SK-N-SH (cell line): Measurements from ENCODE around the gene ARID1A. TPM values are rescaled to one million over a fixed set of nuclear protein-coding genes. Genes with fewer than 3 reads are reported as not detected.

Experiments used
- CTCF ChIA-PET: fragments of 300-600, 350-600 bp; formaldehyde crosslinking; extraction: SDS; loops from one replicate; lab custom pipeline; 2021; lab: Yijun Ruan, JAX
- POLR2A ChIA-PET: fragments of 350-600 bp; sonication (Branson Sonifier 250); formaldehyde crosslinking; extraction: SDS; loops from one replicate; lab custom pipeline; 2020; ENCODE audit warnings: antibody characterized with exemption, inconsistent platforms; lab: Yijun Ruan, JAX
- DNase-seq: peaks from one replicate; pipeline ENCODE4 v3.0.0; 2012
- H2AFZ ChIP-seq: fragments of 200-600 bp; sonication (generic); 2 replicates; pipeline ENCODE4 v1.8.1; 2016; ENCODE audit warnings: antibody characterized with exemption, mild to moderate bottlenecking, low read depth
- H3F3A ChIP-seq: fragments of 200-600 bp; sonication (generic); replicated peaks from 2 replicates; pipeline ENCODE3; 2016; ENCODE audit warnings: antibody characterized with exemption, mild to moderate bottlenecking; ENCODE audit not compliant: insufficient read depth
- H3K27ac ChIP-seq, 2 experiments: fragments of 200-500 bp in 1 of 2; fragments of 200-600 bp in 1 of 2; sonication (Bioruptor generic) in 1 of 2; sonication (generic), shearing (Covaris generic) in 1 of 2; 2 replicates each; pipeline versions ENCODE4 v1.5.1 to v1.6.1; 2014 to 2016; ENCODE audit warnings: low read depth in 2 of 2, inconsistent platforms in 1 of 2, low read length in 1 of 2, mild to moderate bottlenecking in 1 of 2, mixed read lengths in 1 of 2
- H3K27me3 ChIP-seq: fragments of 200-600 bp; sonication (generic), shearing (Covaris generic); 2 replicates; pipeline ENCODE4 v1.6.1; 2016; ENCODE audit warnings: mixed run types; ENCODE audit not compliant: insufficient read depth
- H3K36me3 ChIP-seq, 2 experiments: fragments of 200-500 bp in 1 of 2; fragments of 200-600 bp in 1 of 2; sonication (Bioruptor generic) in 1 of 2; sonication (generic) in 1 of 2; replicated peaks in 1 of 2; 2 replicates each; pipeline versions ENCODE3 to v1.5.1; 2014 to 2016; ENCODE audit warnings: low read length in 1 of 2, mild to moderate bottlenecking in 1 of 2; ENCODE audit not compliant: insufficient read depth in 2 of 2, control insufficient read depth in 1 of 2
- H3K4me1 ChIP-seq, 2 experiments: fragments of 200-500 bp in 1 of 2; fragments of 200-600 bp in 1 of 2; sonication (Bioruptor generic) in 1 of 2; sonication (generic), shearing (Covaris generic) in 1 of 2; 2 replicates each; pipeline versions ENCODE4 v1.5.1 to v1.6.1; 2014 to 2016; ENCODE audit warnings: low read depth in 1 of 2, low read length in 1 of 2, mixed run types in 1 of 2; ENCODE audit not compliant: insufficient read depth in 2 of 2, control insufficient read depth in 1 of 2
- H3K4me2 ChIP-seq: fragments of 200-600 bp; sonication (generic), shearing (Covaris generic); 2 replicates; pipeline ENCODE4 v1.6.1; 2017; ENCODE audit warnings: mixed run types
- H3K4me3 ChIP-seq, 2 experiments: fragments of 200-500 bp in 1 of 2; fragments of 200-600 bp in 1 of 2; sonication (Bioruptor generic) in 1 of 2; sonication (generic), shearing (Covaris generic) in 1 of 2; 2 replicates each; pipeline versions ENCODE4 v1.5.1 to v1.8.1; 2014 to 2016; ENCODE audit warnings: low read depth in 2 of 2, inconsistent platforms in 1 of 2, low read length in 1 of 2, mild to moderate bottlenecking in 1 of 2, mixed read lengths in 1 of 2, moderate library complexity in 1 of 2
- H3K79me2 ChIP-seq: fragments of 200-600 bp; sonication (generic); 2 replicates; pipeline ENCODE4 v1.8.1; 2017; ENCODE audit warnings: mild to moderate bottlenecking; ENCODE audit not compliant: insufficient read depth
- H3K9ac ChIP-seq: fragments of 200-600 bp; sonication (generic); 2 replicates; pipeline ENCODE4 v1.6.1; 2017; ENCODE audit warnings: mixed run types
- H3K9me2 ChIP-seq: fragments of 200-600 bp; sonication (generic); 2 replicates; pipeline ENCODE4 v1.6.1; 2017; ENCODE audit warnings: mixed run types
- H3K9me3 ChIP-seq: fragments of 200-600 bp; sonication (generic); 2 replicates; pipeline ENCODE4 v1.6.1; 2017; ENCODE audit warnings: mixed run types, mild to moderate bottlenecking, moderate library complexity
- H4K20me1 ChIP-seq: fragments of 200-600 bp; sonication (generic); 2 replicates; pipeline ENCODE4 v1.6.1; 2017; ENCODE audit warnings: mild to moderate bottlenecking, mixed run types; ENCODE audit not compliant: insufficient read depth
- CHD2 ChIP-seq: fragments of 150-350 bp; IDR thresholded peaks from 2 replicates; pipeline ENCODE4 v1.6.1; 2018; ENCODE audit warnings: low read length; ENCODE audit not compliant: partially characterized antibody
- ELF1 ChIP-seq: IDR thresholded peaks from 2 replicates; pipeline ENCODE4 v1.4.0; 2012
- EP300 ChIP-seq, 2 experiments: IDR thresholded peaks; 2 replicates each; pipeline versions ENCODE4 v1.4.0 to v1.6.1; 2012; ENCODE audit warnings: borderline replicate concordance in 1 of 2, low read depth in 1 of 2, low read length in 1 of 2
- EZH2phosphoT487 ChIP-seq: fragments of 200-600 bp; sonication (generic); IDR thresholded peaks from 2 replicates; pipeline ENCODE4 v1.6.1; 2017; ENCODE audit warnings: low read depth, mixed run types, mild to moderate bottlenecking, antibody characterized with exemption, moderate library complexity, borderline replicate concordance
- FOSL2 ChIP-seq: IDR thresholded peaks from 2 replicates; pipeline ENCODE4 v1.4.0; 2012; ENCODE audit warnings: low read depth, mild to moderate bottlenecking, moderate library complexity, borderline replicate concordance
- FOXJ3 ChIP-seq: sonication (generic); formaldehyde crosslinking; IDR thresholded peaks from 2 replicates; pipeline ENCODE4 v1.5.1; 2020; ENCODE audit warnings: mild to moderate bottlenecking, missing genetic modification reagents
- GABPA ChIP-seq: IDR thresholded peaks from 2 replicates; pipeline ENCODE4 v1.4.0; 2012; ENCODE audit warnings: low read depth, mild to moderate bottlenecking
- GATA2 ChIP-seq: sonication (generic); formaldehyde crosslinking; IDR thresholded peaks from 2 replicates; pipeline ENCODE4 v1.5.0; 2020; ENCODE audit warnings: mild to moderate bottlenecking, missing genetic modification reagents
- JUND ChIP-seq: IDR thresholded peaks from 2 replicates; pipeline ENCODE4 v1.4.0; 2012
- MEF2A ChIP-seq: IDR thresholded peaks from 2 replicates; pipeline ENCODE4 v1.4.0; 2012; ENCODE audit warnings: low read depth, borderline replicate concordance
- MXI1 ChIP-seq: IDR thresholded peaks from 2 replicates; pipeline ENCODE4 v1.6.1; 2012; ENCODE audit warnings: mild to moderate bottlenecking, low read depth, low read length, improper control_type of control experiment
- NFIC ChIP-seq: IDR thresholded peaks from 2 replicates; pipeline ENCODE4 v1.4.0; 2012; ENCODE audit warnings: borderline replicate concordance
- NRF1 ChIP-seq: IDR thresholded peaks from 2 replicates; pipeline ENCODE4 v1.6.1; 2012; ENCODE audit warnings: low read depth, mild to moderate bottlenecking, low read length
- POLR2AphosphoS5 ChIP-seq: IDR thresholded peaks from 2 replicates; pipeline ENCODE4 v1.6.1; 2012; ENCODE audit warnings: low read depth, low read length
- RAD21 ChIP-seq: IDR thresholded peaks from 2 replicates; pipeline ENCODE4 v1.6.1; 2012; ENCODE audit warnings: mild to moderate bottlenecking, low read length
- RCOR1 ChIP-seq: fragments of 150-350 bp; IDR thresholded peaks from 2 replicates; pipeline ENCODE4 v1.6.1; 2017; ENCODE audit warnings: antibody characterized with exemption, low read length
- RXRA ChIP-seq: IDR thresholded peaks from 2 replicates; pipeline ENCODE4 v1.4.0; 2012; ENCODE audit warnings: low read depth, mild to moderate bottlenecking, borderline replicate concordance
- SIN3A ChIP-seq: IDR thresholded peaks from 2 replicates; pipeline ENCODE4 v1.6.1; 2012; ENCODE audit warnings: low read depth, mild to moderate bottlenecking, low read length, moderate library complexity, borderline replicate concordance
- SMC3 ChIP-seq: IDR thresholded peaks from 2 replicates; pipeline ENCODE4 v1.6.1; 2012; ENCODE audit warnings: low read depth, low read length, improper control_type of control experiment
- TEAD4 ChIP-seq: IDR thresholded peaks from 2 replicates; pipeline ENCODE4 v1.4.0; 2012; ENCODE audit warnings: mild to moderate bottlenecking, borderline replicate concordance; ENCODE audit not compliant: insufficient read depth
- YY1 ChIP-seq: IDR thresholded peaks from 2 replicates; pipeline ENCODE4 v1.4.0; 2012; ENCODE audit warnings: low read depth, mild to moderate bottlenecking
- WGBS: methylation state at CpG from one replicate; pipeline ENCODE4 v1.1.6; 2017; ENCODE audit warnings: low lambda C conversion rate; 5-methylcytosine and 5-hydroxymethylcytosine counted together
- polyA plus RNA-seq, 3 experiments: library from polyadenylated mRNA; depleted of rRNA; stranded (reverse); fragments of >200 nt; gene quantifications; 2 replicates each; pipeline ENCODE4 v1.2.3, GENCODE V29; 2012
- TF ChIP-seq, protein P1 (sequence below): IDR thresholded peaks from 2 replicates; pipeline ENCODE4 v1.6.1; 2012; ENCODE audit warnings: mild to moderate bottlenecking, low read depth, low read length, moderate library complexity
- TF ChIP-seq, protein P2 (sequence below): fragments of 150-350 bp; IDR thresholded peaks from 2 replicates; pipeline ENCODE4 v1.6.1; 2017; ENCODE audit warnings: antibody characterized with exemption, low read length, low read depth, borderline replicate concordance
- TF ChIP-seq, protein P3 (sequence below): IDR thresholded peaks from 2 replicates; pipeline ENCODE4 v1.4.0; 2012; ENCODE audit warnings: low read depth, borderline replicate concordance
- TF ChIP-seq, protein P4 (sequence below): fragments of 150-350 bp; IDR thresholded peaks from 2 replicates; pipeline ENCODE4 v1.6.1; 2016; ENCODE audit warnings: mild to moderate bottlenecking, low read depth, low read length
- TF ChIP-seq, protein P5 (sequence below): IDR thresholded peaks from 2 replicates; pipeline ENCODE4 v1.4.0; 2012; ENCODE audit warnings: low read depth

ARID1A gene
- polyA plus RNA-seq, 1 of the 3 experiments (the other 2 are of a cell fraction) = 26.5 TPM

DNA sequence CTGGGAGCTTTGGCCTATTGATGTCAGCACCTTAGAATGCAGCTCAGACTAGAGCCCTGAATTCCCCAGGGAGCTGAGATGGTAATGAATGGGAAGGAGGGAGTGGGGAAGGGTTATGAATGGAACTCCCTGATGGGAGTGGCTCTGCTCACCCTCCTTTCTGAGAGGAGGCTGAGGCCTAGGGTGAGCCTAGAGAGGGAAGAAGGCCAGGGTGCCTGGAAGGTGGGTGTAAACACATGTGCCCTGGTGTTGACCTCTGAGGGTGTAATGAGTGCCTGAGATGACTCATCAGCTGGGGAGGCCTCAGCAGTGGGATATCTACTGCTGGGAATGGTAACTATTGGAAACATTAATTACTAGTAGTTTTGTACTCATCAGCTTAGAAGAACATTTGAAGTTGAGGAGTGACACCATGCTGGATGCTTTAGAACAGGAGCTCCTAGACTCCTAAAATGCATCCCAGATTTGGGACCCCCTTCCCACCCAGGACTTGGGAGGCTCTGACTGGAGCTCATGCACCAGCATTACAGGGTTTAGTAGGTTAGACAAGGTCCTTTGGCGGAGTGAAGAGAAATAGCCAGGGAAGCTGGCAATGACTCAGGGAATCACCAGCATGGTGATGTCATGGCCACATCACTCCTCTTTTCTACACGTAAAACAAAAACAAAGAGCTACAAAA, 76.0 kb downstream of the ARID1A start:
- H3K4me3 ChIP-seq = no peak overlapping the region
- H3K4me2 ChIP-seq = peak overlapping the region; percentile 61
- H3K36me3 ChIP-seq = peaks cover 72 to 76% of the 10 kb centered on the region in 2 experiments
- H4K20me1 ChIP-seq = peaks cover 22% of the 10 kb centered on the region
- no peak for DNase-seq
- no peak overlapping the region for H2AFZ ChIP-seq
- peaks cover 9 to 43% of the 10 kb centered on the region in 2 experiments; a peak in 3 of 4 replicates for H3K4me1 ChIP-seq
- H3F3A ChIP-seq = peaks cover 57% of the 10 kb centered on the region
- 39% methylated on average over 2 of the region's 2 CpGs for WGBS
- no peaks in the 10 kb centered on the region for H3K27me3 ChIP-seq
- peak overlapping the region; percentile 66 for H3K9ac ChIP-seq
- H3K9me2 ChIP-seq = no peaks in the 10 kb centered on the region
- H3K27ac ChIP-seq = peak overlapping the region; percentile 35 to 96
- ChIA-PET CTCF (interaction anchor here (0.8 to 1.5 kb wide), 3 partner anchors 11 to 169 kb away, joined by 3 to 7 read pairs (median 4); no protein-coding TSS in a partner anchor), POLR2A (no interaction called here)
- no peaks in the 10 kb centered on the region for H3K9me3 ChIP-seq
- H3K79me2 ChIP-seq = peaks cover 63% of the 10 kb centered on the region
- TF ChIP-seq, protein P1, sequence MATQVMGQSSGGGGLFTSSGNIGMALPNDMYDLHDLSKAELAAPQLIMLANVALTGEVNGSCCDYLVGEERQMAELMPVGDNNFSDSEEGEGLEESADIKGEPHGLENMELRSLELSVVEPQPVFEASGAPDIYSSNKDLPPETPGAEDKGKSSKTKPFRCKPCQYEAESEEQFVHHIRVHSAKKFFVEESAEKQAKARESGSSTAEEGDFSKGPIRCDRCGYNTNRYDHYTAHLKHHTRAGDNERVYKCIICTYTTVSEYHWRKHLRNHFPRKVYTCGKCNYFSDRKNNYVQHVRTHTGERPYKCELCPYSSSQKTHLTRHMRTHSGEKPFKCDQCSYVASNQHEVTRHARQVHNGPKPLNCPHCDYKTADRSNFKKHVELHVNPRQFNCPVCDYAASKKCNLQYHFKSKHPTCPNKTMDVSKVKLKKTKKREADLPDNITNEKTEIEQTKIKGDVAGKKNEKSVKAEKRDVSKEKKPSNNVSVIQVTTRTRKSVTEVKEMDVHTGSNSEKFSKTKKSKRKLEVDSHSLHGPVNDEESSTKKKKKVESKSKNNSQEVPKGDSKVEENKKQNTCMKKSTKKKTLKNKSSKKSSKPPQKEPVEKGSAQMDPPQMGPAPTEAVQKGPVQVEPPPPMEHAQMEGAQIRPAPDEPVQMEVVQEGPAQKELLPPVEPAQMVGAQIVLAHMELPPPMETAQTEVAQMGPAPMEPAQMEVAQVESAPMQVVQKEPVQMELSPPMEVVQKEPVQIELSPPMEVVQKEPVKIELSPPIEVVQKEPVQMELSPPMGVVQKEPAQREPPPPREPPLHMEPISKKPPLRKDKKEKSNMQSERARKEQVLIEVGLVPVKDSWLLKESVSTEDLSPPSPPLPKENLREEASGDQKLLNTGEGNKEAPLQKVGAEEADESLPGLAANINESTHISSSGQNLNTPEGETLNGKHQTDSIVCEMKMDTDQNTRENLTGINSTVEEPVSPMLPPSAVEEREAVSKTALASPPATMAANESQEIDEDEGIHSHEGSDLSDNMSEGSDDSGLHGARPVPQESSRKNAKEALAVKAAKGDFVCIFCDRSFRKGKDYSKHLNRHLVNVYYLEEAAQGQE = no peak
- TF ChIP-seq SMC3 (no peak), TEAD4 (peak; percentile 25; the same call in 1 of the 2 replicates), RAD21 (no peak), RXRA (peak; percentile 99), FOSL2 (peak; percentile 82), SIN3A (peak; percentile 17; the same call in 1 of the 2 replicates), MEF2A (no peak), EZH2phosphoT487 (no peak), EP300 (IDR thresholded peaks at IDR 0.05; ENCODE audit: borderline replicate concordance in 1 of 2, low read depth in 1 of 2, low read length in 1 of 2) (peak in 1 of 2 experiments; percentile 10; a peak in 1 of 4 replicates), NRF1 (no peak), NFIC (peak; percentile 23; the same call in 1 of the 2 replicates), YY1 (no peak), GABPA (no peak), POLR2AphosphoS5 (no peak; the same call in none of the 2 replicates), MXI1 (no peak), CHD2 (no peak), FOXJ3 (no peak), ELF1 (no peak), RCOR1 (no peak), JUND (peak; percentile 51; the same call in 1 of the 2 replicates), GATA2 (CRISPR knock-in tag) (no peak)
- TF ChIP-seq, protein P2, sequence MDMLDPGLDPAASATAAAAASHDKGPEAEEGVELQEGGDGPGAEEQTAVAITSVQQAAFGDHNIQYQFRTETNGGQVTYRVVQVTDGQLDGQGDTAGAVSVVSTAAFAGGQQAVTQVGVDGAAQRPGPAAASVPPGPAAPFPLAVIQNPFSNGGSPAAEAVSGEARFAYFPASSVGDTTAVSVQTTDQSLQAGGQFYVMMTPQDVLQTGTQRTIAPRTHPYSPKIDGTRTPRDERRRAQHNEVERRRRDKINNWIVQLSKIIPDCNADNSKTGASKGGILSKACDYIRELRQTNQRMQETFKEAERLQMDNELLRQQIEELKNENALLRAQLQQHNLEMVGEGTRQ = no peak
- TF ChIP-seq, protein P3, sequence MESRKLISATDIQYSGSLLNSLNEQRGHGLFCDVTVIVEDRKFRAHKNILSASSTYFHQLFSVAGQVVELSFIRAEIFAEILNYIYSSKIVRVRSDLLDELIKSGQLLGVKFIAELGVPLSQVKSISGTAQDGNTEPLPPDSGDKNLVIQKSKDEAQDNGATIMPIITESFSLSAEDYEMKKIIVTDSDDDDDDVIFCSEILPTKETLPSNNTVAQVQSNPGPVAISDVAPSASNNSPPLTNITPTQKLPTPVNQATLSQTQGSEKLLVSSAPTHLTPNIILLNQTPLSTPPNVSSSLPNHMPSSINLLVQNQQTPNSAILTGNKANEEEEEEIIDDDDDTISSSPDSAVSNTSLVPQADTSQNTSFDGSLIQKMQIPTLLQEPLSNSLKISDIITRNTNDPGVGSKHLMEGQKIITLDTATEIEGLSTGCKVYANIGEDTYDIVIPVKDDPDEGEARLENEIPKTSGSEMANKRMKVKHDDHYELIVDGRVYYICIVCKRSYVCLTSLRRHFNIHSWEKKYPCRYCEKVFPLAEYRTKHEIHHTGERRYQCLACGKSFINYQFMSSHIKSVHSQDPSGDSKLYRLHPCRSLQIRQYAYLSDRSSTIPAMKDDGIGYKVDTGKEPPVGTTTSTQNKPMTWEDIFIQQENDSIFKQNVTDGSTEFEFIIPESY = no peak
- TF ChIP-seq, protein P4, sequence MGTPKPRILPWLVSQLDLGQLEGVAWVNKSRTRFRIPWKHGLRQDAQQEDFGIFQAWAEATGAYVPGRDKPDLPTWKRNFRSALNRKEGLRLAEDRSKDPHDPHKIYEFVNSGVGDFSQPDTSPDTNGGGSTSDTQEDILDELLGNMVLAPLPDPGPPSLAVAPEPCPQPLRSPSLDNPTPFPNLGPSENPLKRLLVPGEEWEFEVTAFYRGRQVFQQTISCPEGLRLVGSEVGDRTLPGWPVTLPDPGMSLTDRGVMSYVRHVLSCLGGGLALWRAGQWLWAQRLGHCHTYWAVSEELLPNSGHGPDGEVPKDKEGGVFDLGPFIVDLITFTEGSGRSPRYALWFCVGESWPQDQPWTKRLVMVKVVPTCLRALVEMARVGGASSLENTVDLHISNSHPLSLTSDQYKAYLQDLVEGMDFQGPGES = no peak
- TF ChIP-seq, protein P5, sequence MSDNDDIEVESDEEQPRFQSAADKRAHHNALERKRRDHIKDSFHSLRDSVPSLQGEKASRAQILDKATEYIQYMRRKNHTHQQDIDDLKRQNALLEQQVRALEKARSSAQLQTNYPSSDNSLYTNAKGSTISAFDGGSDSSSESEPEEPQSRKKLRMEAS = 0 out of 2 replicates have a peak, but pooled peaks have one; percentile 18
